HL-60 (cell line): ENCODE measurements around the gene RIF1.

ENCODE experiments used
- DNase-seq, 2 experiments: peaks; one replicate each; pipeline ENCODE4 v3.0.0-alpha.2; 2010 to 2020; ENCODE audit warnings: low read depth in 1 of 2, low spot score in 1 of 2
- H3K27ac ChIP-seq: fragments of 250-450 bp; sonication (Bioruptor Pico); replicated peaks from 2 replicates; pipeline ENCODE4 v1.5.1; 2020; ENCODE audit warnings: mild to moderate bottlenecking, moderate library complexity
- H3K27me3 ChIP-seq: fragments of 250-450 bp; sonication (Bioruptor Pico); 2 replicates; pipeline ENCODE4 v1.5.1; 2021; ENCODE audit warnings: mild to moderate bottlenecking, moderate library complexity; ENCODE audit not compliant: insufficient read depth, poor library complexity, severe bottlenecking
- H3K4me3 ChIP-seq: replicated peaks from 2 replicates; pipeline ENCODE4 v1.5.1; 2011; ENCODE audit warnings: mild to moderate bottlenecking, control low read depth, low read length; ENCODE audit not compliant: insufficient read depth
- GABPA ChIP-seq: IDR thresholded peaks from 2 replicates; pipeline ENCODE4 v1.6.1; 2012; ENCODE audit warnings: low read depth
- POLR2AphosphoS5 ChIP-seq: IDR thresholded peaks from 2 replicates; pipeline ENCODE4 v1.6.1; 2012; ENCODE audit warnings: low read depth
- REST ChIP-seq: IDR thresholded peaks from 2 replicates; pipeline ENCODE4 v1.6.1; 2012; ENCODE audit warnings: low read depth; ENCODE audit not compliant: insufficient replicate concordance
- SPI1 ChIP-seq: IDR thresholded peaks from 2 replicates; pipeline ENCODE4 v1.6.1; 2012; ENCODE audit warnings: low read depth, mild to moderate bottlenecking, borderline replicate concordance
- TF ChIP-seq, protein P1 (sequence below): IDR thresholded peaks from one replicate; pipeline ENCODE4 v1.5.1; 2011; ENCODE audit warnings: low read length, control low read depth, inconsistent platforms; ENCODE audit not compliant: insufficient read depth

The RIF1 gene

DNA sequence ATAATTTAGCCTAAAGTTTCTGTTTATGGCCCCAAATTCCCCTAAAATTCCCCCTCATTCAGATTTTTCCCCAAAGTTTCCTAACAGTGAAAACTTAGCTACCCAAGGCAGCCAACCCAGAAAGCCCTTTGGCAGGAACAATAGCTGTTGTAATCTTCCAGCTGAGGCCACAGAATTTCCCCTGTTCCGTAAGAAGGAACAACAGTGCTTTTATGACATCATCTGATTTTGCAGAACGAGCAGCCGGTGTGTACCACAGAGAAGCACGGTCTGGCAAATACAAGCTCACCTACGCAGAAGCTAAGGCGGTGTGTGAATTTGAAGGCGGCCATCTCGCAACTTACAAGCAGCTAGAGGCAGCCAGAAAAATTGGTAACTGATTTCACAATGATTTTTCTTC is 46.0 kb upstream of the RIF1 start:
- DNase-seq: peak; percentile 63 to 87
- Histone ChIP-seq H3K27ac (peak overlapping the region; percentile 56), H3K4me3 (peak overlapping the region; percentile 11), H3K27me3 (no peaks in the 10 kb centered on the region)
- TF ChIP-seq POLR2AphosphoS5 (peak; percentile 44; the same call in 1 of the 2 replicates), SPI1 (peak; percentile 1; the same call in 1 of the 2 replicates), REST (no peak), GABPA (no peak)
- TF ChIP-seq, protein P1, sequence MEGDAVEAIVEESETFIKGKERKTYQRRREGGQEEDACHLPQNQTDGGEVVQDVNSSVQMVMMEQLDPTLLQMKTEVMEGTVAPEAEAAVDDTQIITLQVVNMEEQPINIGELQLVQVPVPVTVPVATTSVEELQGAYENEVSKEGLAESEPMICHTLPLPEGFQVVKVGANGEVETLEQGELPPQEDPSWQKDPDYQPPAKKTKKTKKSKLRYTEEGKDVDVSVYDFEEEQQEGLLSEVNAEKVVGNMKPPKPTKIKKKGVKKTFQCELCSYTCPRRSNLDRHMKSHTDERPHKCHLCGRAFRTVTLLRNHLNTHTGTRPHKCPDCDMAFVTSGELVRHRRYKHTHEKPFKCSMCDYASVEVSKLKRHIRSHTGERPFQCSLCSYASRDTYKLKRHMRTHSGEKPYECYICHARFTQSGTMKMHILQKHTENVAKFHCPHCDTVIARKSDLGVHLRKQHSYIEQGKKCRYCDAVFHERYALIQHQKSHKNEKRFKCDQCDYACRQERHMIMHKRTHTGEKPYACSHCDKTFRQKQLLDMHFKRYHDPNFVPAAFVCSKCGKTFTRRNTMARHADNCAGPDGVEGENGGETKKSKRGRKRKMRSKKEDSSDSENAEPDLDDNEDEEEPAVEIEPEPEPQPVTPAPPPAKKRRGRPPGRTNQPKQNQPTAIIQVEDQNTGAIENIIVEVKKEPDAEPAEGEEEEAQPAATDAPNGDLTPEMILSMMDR: no peak

- Histone ChIP-seq H3K4me3 (no peak overlapping the region), H3K27ac (no peak overlapping the region), H3K27me3 (no peaks in the 10 kb centered on the region)
- DNase-seq: no peak
- TF ChIP-seq, protein P1: no peak
- TF ChIP-seq SPI1 (no peak), GABPA (no peak), REST (no peak), POLR2AphosphoS5 (no peak)
These were observed 42.1 kb upstream of the RIF1 start for GRCh38 chr2:151367571-151367970.

- H3K27me3 ChIP-seq: no peaks in the 10 kb centered on the region
- no peak overlapping the region for H3K27ac ChIP-seq
- H3K4me3 ChIP-seq: no peak overlapping the region
- no peak for TF ChIP-seq SPI1
- no peak for TF ChIP-seq GABPA
- TF ChIP-seq POLR2AphosphoS5: no peak
- no peak for TF ChIP-seq REST
- TF ChIP-seq, protein P1: no peak
- peak in 1 of 2 experiments; percentile 44 for DNase-seq
These were observed 35.3 kb upstream of the RIF1 start for GRCh38 chr2:151374436-151374835.
